Uterus (tissue), 4 donors: ENCODE measurements around the gene KLRF1. TPM values are rescaled to one million over a fixed set of nuclear protein-coding genes. Genes with fewer than 3 reads are reported as not detected.

Source experiments
- DNase-seq, 2 donors: peaks; one replicate each; pipeline ENCODE4 v3.0.0-alpha.2; 2019 to 2020
- H3K27ac ChIP-seq, 2 donors: fragments of 200-600 bp; sonication (generic); 1 replicate in 1 of 2; 2 replicates in 1 of 2; pipeline ENCODE4 v1.5.1; 2016 to 2018
- H3K27me3 ChIP-seq, 2 donors: fragments of 200-600 bp; sonication (generic); one replicate each; pipeline ENCODE4 v1.5.1; 2018 to 2019; ENCODE audit warnings: control low read depth in 1 of 2
- H3K36me3 ChIP-seq, 2 donors: fragments of 200-600 bp; sonication (generic); one replicate each; pipeline ENCODE4 v1.5.1; 2019; ENCODE audit warnings: control low read depth in 1 of 2
- H3K4me1 ChIP-seq, 2 donors: fragments of 200-600 bp; sonication (generic); one replicate each; pipeline ENCODE4 v1.5.1; 2018 to 2019; ENCODE audit warnings: control low read depth in 1 of 2
- H3K4me3 ChIP-seq, 2 donors: fragments of 200-600 bp; sonication (generic); 1 replicate in 1 of 2; 2 replicates in 1 of 2; pipeline ENCODE4 v1.5.1; 2018 to 2019; ENCODE audit warnings: mild to moderate bottlenecking in 1 of 2
- H3K9me3 ChIP-seq, 2 donors: fragments of 200-600 bp; sonication (generic); one replicate each; pipeline ENCODE4 v1.5.1; 2019; ENCODE audit warnings: control low read depth in 1 of 2
- POLR2A ChIP-seq, 2 donors: fragments of 450-650 bp; IDR thresholded peaks; one replicate each; pipeline ENCODE4 v1.6.1; 2016; ENCODE audit warnings: antibody characterized with exemption in 2 of 2, mild to moderate bottlenecking in 1 of 2, moderate library complexity in 1 of 2
- intact Hi-C: fragments of 100-400 bp; cut with DNase I; formaldehyde crosslinking; loops from one replicate; pipeline ENCODE4 v1.15.1; 2023; ENCODE audit warnings: low total_unique reads
- total RNA-seq, 4 donors: library from RNA; depleted of rRNA in 3 of 4; stranded (reverse); fragments of >200 nt in 3 of 4; gene quantifications; one replicate each; pipeline versions ENCODE4 v1.1.0 to v1.2.4, GENCODE V29; 2014 to 2023
- TF ChIP-seq, protein P1 (sequence below), 4 experiments: fragments of 200-600 bp in 2 of 4; fragments of 450-650 bp in 2 of 4; sonication (generic) in 2 of 4; IDR thresholded peaks; one replicate each; pipeline ENCODE4 v1.5.1; 2016 to 2019; ENCODE audit warnings: antibody characterized with exemption in 4 of 4, mild to moderate bottlenecking in 2 of 4, moderate library complexity in 1 of 4
- donor health status: DM: yes; HTN: yes; CAD: no.

KLRF1 gene
- total RNA-seq, 4 donors from 2014 or later, result 0.35 to 1.5 TPM; not detected in 2

DNA sequence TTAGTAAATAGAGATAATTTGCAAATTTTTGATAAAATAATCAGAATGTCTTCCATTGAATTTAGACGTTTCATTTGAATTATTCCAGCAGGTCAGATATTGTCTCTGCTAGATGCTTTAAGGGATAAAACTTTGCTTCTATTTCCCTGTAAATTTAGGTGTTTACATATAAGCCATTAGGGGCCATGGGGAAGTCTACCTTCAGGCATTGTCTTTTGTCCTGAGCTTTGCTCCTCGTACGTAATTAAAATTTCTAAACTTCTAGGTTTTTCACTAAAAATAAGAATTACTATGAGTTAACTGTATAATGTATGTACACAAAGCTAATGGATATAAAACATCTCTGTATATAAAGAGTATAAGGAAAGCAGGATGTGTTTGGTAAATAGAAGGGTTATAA lies 42.5 kb upstream of the KLRF1 start:
- no peaks in the 10 kb centered on the region for H3K36me3 ChIP-seq
- H3K4me1 ChIP-seq, result no peaks in the 10 kb centered on the region
- H3K27ac ChIP-seq, result no peak overlapping the region
- no peak for TF ChIP-seq POLR2A (IDR thresholded peaks at IDR 0.05)
- TF ChIP-seq, protein P1, sequence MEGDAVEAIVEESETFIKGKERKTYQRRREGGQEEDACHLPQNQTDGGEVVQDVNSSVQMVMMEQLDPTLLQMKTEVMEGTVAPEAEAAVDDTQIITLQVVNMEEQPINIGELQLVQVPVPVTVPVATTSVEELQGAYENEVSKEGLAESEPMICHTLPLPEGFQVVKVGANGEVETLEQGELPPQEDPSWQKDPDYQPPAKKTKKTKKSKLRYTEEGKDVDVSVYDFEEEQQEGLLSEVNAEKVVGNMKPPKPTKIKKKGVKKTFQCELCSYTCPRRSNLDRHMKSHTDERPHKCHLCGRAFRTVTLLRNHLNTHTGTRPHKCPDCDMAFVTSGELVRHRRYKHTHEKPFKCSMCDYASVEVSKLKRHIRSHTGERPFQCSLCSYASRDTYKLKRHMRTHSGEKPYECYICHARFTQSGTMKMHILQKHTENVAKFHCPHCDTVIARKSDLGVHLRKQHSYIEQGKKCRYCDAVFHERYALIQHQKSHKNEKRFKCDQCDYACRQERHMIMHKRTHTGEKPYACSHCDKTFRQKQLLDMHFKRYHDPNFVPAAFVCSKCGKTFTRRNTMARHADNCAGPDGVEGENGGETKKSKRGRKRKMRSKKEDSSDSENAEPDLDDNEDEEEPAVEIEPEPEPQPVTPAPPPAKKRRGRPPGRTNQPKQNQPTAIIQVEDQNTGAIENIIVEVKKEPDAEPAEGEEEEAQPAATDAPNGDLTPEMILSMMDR (IDR thresholded peaks at IDR 0.05), result no peak
- intact Hi-C loops, result no loop called here
- no peaks in the 10 kb centered on the region for H3K9me3 ChIP-seq
- no peak overlapping the region for H3K4me3 ChIP-seq
- DNase-seq, result no peak
- no peaks in the 10 kb centered on the region for H3K27me3 ChIP-seq

GRCh38 chr12:9786726-9787717 lies 40.3 kb upstream of the KLRF1 start:
- no peak for DNase-seq
- Histone ChIP-seq H3K4me1 (no peaks in the 10 kb centered on the region), H3K36me3 (no peaks in the 10 kb centered on the region), H3K27ac (no peak overlapping the region), H3K27me3 (no peaks in the 10 kb centered on the region), H3K4me3 (no peak overlapping the region), H3K9me3 (no peaks in the 10 kb centered on the region)
- intact Hi-C loops, result no loop called here
- TF ChIP-seq, protein P1 (IDR thresholded peaks at IDR 0.05), result no peak
- TF ChIP-seq POLR2A (IDR thresholded peaks at IDR 0.05), result no peak

DNA sequence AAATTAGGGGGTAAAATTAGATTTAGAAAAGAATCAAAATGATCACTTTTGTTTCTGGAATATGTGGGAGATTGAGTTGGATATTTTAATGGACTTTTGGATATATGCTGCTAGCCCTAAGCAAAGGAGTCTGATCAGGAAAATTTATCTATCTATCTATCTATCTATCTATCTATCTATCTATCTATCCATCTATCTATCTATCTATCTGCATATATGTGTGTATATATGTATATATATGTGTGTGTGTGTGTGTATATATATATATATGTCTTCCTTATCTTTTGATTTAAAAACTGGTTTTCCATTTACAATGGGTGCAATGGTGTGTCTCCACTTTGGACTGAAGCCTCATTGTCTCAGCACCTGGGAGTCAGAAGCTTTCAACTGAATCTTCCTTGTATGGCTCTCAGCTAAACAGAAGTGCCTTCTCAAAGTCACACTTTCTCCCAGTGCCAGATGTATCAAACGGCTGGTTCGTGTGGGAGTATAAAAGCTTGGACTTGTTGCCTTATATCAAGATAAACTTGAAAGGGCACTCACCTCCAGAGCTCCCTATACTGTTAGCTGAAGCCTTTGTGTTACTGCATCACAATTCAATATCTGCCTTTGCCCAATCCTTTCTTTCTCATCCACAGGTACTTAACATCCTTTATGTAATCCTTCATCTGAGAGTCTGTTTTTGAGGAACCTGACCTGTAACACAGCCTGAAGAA lies 34.9 kb upstream of the KLRF1 start:
- H3K4me1 ChIP-seq, result no peaks in the 10 kb centered on the region
- TF ChIP-seq POLR2A (IDR thresholded peaks at IDR 0.05), result no peak
- TF ChIP-seq, protein P1 (IDR thresholded peaks at IDR 0.05), result no peak
- no peak overlapping the region for H3K4me3 ChIP-seq
- DNase-seq, result no peak
- H3K36me3 ChIP-seq, result no peaks in the 10 kb centered on the region
- no peak overlapping the region for H3K27ac ChIP-seq
- H3K27me3 ChIP-seq, result no peaks in the 10 kb centered on the region
- H3K9me3 ChIP-seq, result no peaks in the 10 kb centered on the region
- intact Hi-C loops, result no loop called here

- Histone ChIP-seq H3K27ac (no peak overlapping the region), H3K27me3 (no peaks in the 10 kb centered on the region), H3K4me3 (no peak overlapping the region), H3K4me1 (no peaks in the 10 kb centered on the region), H3K9me3 (no peaks in the 10 kb centered on the region), H3K36me3 (no peaks in the 10 kb centered on the region)
- intact Hi-C loops, result no loop called here
- no peak for TF ChIP-seq POLR2A (IDR thresholded peaks at IDR 0.05)
- TF ChIP-seq, protein P1 (IDR thresholded peaks at IDR 0.05), result no peak
- DNase-seq, result no peak
Measured at GRCh38 chr12:9792961-9793617, 34.2 kb upstream of the KLRF1 start.
